ENCODE results near the gene ADGRG1. TPM values are rescaled to one million over a fixed set of nuclear protein-coding genes. Genes with fewer than 3 reads are reported as not detected.

ADGRG1 gene
- total and polyA plus RNA-seq, 8 donors, result 17.3 to 78.4 (median 19.3) TPM

DNA sequence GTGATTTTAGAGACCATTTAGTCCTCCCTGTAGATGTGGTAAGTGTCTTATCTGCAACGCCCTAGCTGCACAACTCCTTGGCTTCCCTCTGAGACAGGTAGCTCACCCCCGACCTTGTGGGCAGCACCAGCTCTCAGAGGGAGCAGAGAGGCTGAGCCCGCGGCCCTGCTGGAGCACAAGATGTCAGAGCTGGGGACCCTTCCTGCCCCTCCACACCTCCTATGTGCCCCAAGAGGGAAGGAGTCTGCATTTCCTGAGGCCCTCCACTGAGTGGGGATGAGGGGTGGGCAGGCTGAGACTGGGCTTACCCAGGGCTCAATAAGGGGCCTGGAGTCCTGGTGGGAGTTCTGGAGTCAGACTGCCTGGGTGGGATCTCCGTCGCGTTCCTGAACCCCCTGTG, 12.2 kb upstream of the ADGRG1 start:
- intact Hi-C loops (cut with DNase I), result no loop called here
- ATAC-seq, result no peak
- DNase-seq, result peak in 1 of 4 donors; percentile 10
- H3K27me3 ChIP-seq, result no peaks in the 10 kb centered on the region
- H3K9me3 ChIP-seq, result no peaks in the 10 kb centered on the region
- TF ChIP-seq, protein P1, sequence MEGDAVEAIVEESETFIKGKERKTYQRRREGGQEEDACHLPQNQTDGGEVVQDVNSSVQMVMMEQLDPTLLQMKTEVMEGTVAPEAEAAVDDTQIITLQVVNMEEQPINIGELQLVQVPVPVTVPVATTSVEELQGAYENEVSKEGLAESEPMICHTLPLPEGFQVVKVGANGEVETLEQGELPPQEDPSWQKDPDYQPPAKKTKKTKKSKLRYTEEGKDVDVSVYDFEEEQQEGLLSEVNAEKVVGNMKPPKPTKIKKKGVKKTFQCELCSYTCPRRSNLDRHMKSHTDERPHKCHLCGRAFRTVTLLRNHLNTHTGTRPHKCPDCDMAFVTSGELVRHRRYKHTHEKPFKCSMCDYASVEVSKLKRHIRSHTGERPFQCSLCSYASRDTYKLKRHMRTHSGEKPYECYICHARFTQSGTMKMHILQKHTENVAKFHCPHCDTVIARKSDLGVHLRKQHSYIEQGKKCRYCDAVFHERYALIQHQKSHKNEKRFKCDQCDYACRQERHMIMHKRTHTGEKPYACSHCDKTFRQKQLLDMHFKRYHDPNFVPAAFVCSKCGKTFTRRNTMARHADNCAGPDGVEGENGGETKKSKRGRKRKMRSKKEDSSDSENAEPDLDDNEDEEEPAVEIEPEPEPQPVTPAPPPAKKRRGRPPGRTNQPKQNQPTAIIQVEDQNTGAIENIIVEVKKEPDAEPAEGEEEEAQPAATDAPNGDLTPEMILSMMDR (IDR thresholded peaks at IDR 0.05), result no peak
- peaks cover 0 to 5% of the 10 kb centered on the region in 2 donors for H3K4me1 ChIP-seq
- H3K36me3 ChIP-seq, result no peaks in the 10 kb centered on the region
- H3K27ac ChIP-seq, result no peak overlapping the region
- no peak overlapping the region for H3K4me3 ChIP-seq

DNA sequence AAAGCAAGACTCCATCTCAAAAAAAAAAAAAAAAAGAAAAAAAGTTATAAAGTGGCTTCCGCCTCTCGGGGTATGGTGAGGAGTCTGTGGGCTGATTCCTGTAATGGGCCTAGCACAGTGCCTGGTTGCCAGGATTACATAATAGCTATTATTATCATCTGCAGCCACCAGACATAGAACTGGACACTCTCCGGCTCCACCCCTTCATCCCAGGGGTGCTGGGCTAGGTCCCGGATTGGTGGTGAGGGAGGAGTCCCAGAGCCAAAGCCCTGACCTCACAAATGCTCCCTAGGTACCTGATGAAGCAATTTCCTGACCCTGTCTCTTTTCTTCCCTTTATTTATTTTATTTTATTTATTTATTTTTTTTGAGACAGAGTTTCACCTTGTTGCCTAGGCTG, 11.6 kb upstream of the ADGRG1 start:
- TF ChIP-seq, protein P1 (IDR thresholded peaks at IDR 0.05), result no peak
- H3K4me3 ChIP-seq, result no peak overlapping the region
- H3K27me3 ChIP-seq, result no peaks in the 10 kb centered on the region
- no peak for ATAC-seq
- no peak overlapping the region for H3K27ac ChIP-seq
- H3K4me1 ChIP-seq, result peaks cover 0 to 5% of the 10 kb centered on the region in 2 donors
- DNase-seq, result peak in 1 of 4 donors; percentile 24
- intact Hi-C loops (cut with DNase I), result no loop called here
- no peaks in the 10 kb centered on the region for H3K9me3 ChIP-seq
- H3K36me3 ChIP-seq, result no peaks in the 10 kb centered on the region

- Histone ChIP-seq H3K27ac (no peak overlapping the region), H3K36me3 (no peaks in the 10 kb centered on the region), H3K4me1 (peaks cover 0 to 5% of the 10 kb centered on the region in 2 donors), H3K27me3 (no peaks in the 10 kb centered on the region), H3K9me3 (no peaks in the 10 kb centered on the region), H3K4me3 (no peak overlapping the region)
- ATAC-seq (no peak), DNase-seq (peak in 1 of 4 donors; percentile 22)
- TF ChIP-seq, protein P1 (IDR thresholded peaks at IDR 0.05), result no peak
- intact Hi-C loops (cut with DNase I), result no loop called here
These were observed 10.8 kb upstream of the ADGRG1 start for GRCh38 chr16:57617604-57618111.

DNA sequence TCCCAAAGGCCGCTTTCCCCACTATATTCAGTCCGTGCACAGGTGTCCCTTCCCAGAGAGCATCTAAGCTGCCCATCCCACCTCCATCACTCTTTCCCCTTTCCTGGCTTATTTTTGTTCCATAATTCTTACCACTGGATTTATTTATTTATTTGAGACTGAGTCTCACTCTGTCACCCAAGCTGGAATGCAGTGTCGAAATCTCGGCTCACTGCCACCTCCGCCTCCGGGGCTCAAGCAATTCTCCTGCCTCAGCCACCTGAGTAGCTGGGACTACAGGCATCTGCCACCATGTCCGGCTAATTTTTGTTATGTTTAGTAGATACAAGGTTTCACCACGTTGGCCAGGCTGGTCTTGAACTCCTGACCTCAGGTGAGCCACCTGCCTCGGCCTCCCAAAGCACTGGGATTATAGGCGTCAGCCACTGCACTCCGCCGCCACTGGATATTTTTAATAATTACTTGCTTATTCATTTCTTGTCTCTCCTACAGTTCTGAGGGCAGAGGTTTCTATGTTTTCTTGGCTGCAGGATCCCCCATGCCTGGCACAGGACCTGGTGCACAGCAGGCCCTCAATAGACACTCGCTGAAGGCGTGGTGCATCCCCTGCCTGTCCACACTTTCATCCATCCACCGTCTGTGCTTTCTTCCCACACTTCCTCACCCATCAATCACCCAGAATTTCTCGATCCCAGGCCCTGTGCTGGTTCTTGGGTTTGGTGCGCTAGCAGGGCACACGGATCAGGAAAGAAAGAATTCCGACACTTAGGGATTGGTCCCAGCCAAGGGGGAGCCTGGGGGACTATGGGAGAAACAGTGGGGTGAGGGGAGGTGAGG, 9.9 kb upstream of the ADGRG1 start:
- TF ChIP-seq, protein P1 (IDR thresholded peaks at IDR 0.05), result no peak
- ATAC-seq (no peak), DNase-seq (peak in 1 of 4 donors; percentile 56)
- intact Hi-C loops (cut with DNase I), result no loop called here
- Histone ChIP-seq H3K36me3 (no peaks in the 10 kb centered on the region), H3K27ac (no peak overlapping the region), H3K27me3 (no peaks in the 10 kb centered on the region), H3K4me3 (no peak overlapping the region), H3K9me3 (no peaks in the 10 kb centered on the region), H3K4me1 (peaks cover 3 to 5% of the 10 kb centered on the region in 2 donors)

DNA sequence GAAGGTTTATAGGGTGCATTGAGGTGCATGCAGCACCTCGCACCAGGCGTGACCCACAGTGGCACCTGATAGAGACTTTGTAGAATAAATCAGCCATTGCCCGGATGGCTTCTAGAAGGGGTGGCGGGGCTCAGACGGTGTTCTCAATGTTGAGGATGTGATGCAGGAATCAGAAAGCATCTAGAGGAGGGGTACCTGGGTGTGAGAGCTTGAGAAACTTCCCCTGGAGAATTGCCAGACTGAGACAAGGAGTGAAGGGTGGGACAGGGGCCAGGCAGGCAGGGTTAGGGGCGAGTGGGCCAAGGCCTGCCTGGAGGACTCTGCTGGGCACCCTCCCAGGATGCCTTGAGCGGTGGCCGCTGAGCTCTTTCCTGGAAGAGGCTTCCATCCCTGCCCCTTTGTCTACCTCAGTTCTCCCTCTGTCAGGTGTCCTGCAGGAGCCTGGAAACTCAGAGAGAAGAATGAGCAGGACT, 9.3 kb upstream of the ADGRG1 start:
- ATAC-seq, result no peak
- TF ChIP-seq, protein P1 (IDR thresholded peaks at IDR 0.05), result no peak
- peak in 1 of 4 donors; percentile 29 for DNase-seq
- Histone ChIP-seq H3K27me3 (no peaks in the 10 kb centered on the region), H3K4me3 (no peak overlapping the region), H3K36me3 (no peaks in the 10 kb centered on the region), H3K27ac (no peak overlapping the region), H3K9me3 (no peaks in the 10 kb centered on the region), H3K4me1 (peaks cover 3 to 5% of the 10 kb centered on the region in 2 donors)
- intact Hi-C loops (cut with DNase I), result no loop called here

All from left lung (tissue), 10 donors.